SK-MEL-5 (cell line): Measurements from ENCODE around the gene MFN1. TPM values are rescaled to one million over a fixed set of nuclear protein-coding genes. Genes with fewer than 3 reads are reported as not detected.
"Not testable (repeated sequence)": the region's sequence is repeated elsewhere in the genome, so short reads cannot be mapped to it uniquely, and the experiment has no call there.

Experiments used
- DNase-seq: peaks from one replicate; pipeline ENCODE4 v3.0.0-alpha.2; 2016; ENCODE audit warnings: low read depth, low spot score
- in situ Hi-C: cut with HindIII; loops from 2 replicates; pipeline ENCODE4 v1.10.0; 2016; ENCODE audit warnings: low sequenced_read_pairs, high pct_unique_total_duplicates, low pct_unique_long_range_greater_than_20kb
- polyA plus RNA-seq, 2 experiments: library from polyadenylated mRNA; depleted of rRNA; stranded (reverse); fragments of >200 nt; gene quantifications; 2 replicates each; pipeline ENCODE4 v1.2.3, GENCODE V29; 2015
- total RNA-seq: library from RNA; depleted of rRNA; stranded (reverse); fragments of >200 nt; shearing (Covaris generic); gene quantifications from 2 replicates; pipeline ENCODE4 v1.2.3, GENCODE V29; 2014; rRNA removed

The MFN1 gene
- 57.3 and 68.1 TPM in 2 replicates for total RNA-seq
- 28.6 and 41.6 TPM in 2 replicates for polyA plus RNA-seq (2015; cell fraction: cytosol; rRNA removed)
- polyA plus RNA-seq (2015; cell fraction: nucleus; rRNA removed): 139 and 167 TPM in 2 replicates

- DNase-seq: peak; percentile 97
- in situ Hi-C loops: no loop called here
Measured at GRCh38 chr3:179347345-179348194, at the start of gene MFN1. MFN1 (plus strand) TSS chr3:179347709; CDS start chr3:179348852, 1,143 bp downstream.

DNA sequence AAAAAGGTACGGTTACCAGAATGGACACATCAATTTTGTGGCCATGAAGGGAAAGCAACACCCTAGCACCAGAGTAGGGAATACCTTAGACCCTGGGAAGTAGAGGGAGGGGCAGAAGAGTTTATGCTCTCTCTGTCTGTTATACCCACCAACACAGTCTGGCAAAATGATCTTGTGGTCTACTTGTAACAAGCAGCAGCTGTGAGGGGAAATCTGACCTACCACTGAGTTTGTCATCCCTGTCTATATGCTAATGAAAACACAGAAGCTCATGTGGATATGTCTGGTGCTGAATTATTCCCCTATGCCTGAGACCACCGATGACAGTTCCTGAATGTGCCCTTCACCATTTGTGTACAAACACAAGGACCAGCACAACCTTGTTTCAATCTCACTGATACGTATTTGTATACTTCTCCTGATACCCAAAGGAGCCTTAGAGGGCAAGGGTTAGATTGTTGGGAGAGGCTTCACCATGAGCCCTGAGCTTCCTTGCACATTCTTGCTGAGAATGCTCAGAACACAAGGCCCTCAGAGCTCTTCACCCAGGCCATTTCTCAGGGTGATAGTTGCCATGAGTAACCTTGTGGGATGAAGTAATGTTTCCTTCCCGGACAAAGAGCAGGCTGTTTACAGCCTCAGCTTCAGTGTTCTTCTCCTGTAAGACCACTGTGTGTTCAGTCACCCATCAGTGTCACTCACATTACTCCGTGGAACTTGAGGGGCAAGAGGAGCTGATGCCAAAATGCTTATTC lies 49.4 kb upstream of the MFN1 start:
- in situ Hi-C loops: no loop called here
- peak; percentile 45 for DNase-seq

DNA sequence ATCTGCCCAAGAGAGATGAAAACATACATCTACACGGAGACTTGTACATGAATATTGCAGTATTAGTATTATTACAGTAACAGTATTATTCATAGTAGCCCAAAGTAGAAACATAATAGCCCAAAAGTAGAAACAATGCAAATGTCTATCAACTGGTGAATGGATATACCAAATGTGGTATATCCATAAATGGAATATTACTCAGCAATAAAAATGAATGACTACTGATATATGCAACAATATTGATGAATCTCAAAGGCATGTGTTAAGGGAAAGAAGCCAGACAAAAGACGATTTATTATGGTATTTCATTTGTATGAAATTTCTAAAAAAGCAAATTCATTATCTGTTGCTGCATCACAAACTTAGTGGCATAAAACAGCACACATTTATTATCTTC lies 48.2 kb upstream of the MFN1 start:
- DNase-seq: no peak
- in situ Hi-C loops: no loop called here

DNA sequence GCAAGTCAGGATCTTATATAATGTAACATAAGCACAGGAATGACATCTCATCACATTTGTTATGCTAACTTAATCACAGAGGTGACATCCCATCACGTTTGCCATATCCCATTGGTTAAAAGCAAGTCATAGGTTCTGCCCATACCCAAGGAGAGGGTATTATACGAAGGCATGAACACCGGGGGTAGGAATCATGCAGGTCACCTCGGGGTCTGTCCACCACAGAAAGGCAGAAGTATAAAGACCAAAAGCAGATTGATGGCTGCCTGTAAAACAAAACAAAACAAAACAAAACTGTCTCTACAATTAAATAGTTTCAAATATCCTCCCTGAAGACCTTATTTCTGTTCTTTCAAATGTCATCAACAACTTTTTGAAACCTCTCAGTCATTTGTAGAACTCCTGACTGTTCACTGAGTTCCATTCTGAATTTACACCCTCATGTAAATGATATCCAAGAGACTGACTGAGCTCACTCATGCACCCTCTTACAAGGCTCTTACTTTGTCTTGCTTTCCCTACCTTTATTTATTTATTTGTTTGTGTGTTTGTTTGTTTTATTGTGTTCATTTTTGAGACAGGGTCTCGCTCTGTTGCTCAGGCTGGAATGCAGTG lies 47.4 kb upstream of the MFN1 start:
- in situ Hi-C loops: loop anchor here (25.0 kb wide), 1 partner anchor 288 kb away; no protein-coding TSS in a partner anchor

DNA sequence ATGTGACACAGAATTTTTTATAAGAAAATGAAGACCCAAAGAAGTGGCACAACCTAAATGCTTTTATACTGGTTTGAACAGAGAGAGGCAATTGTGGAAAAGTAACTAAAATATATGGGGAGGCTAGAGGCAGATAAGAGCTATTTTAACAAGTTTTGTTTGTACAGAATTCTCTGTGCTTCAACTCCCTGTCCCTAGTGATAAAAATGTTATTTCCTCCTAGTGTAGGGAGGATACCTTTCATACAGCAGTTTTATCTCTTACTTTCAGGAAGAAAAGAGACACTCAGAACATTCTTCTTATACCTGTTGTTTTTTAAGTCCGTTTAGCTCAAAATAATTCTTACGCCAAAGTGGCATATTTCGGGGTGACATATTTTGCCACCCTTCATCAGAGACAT lies 45.9 kb upstream of the MFN1 start:
- in situ Hi-C loops: loop anchor here (25.0 kb wide), 1 partner anchor 289 kb away; no protein-coding TSS in a partner anchor
- no peak for DNase-seq

More for the DNA sequence above, 47.4 kb upstream of the MFN1 start:
- no peak for DNase-seq

DNA sequence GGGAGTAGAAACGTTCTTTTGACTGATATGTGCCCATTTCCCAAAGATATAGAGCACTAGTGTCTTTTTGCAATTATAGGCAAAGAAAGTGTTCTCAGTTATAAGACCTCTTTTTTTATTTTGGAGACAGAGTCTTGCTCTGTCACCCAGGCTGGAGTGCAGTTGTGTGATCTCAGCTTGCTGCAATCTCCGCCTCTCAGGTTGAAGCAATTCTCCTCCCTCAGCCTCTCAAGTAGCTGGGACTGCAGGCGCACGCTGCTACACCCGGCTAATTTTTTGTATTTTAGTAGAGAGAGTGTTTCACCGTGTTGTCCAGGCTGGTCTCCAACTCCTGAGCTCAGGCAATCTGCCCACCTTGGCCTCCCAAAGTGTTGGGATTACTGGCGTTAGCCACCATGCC lies 45.4 kb upstream of the MFN1 start:
- no peak for DNase-seq
- in situ Hi-C loops: loop anchor here (25.0 kb wide), 1 partner anchor 290 kb away; no protein-coding TSS in a partner anchor

- no peak for DNase-seq
- in situ Hi-C loops: loop anchor here (25.0 kb wide), 1 partner anchor 292 kb away; no protein-coding TSS in a partner anchor
Measured at GRCh38 chr3:179304605-179305004, 42.9 kb upstream of the MFN1 start.

DNA sequence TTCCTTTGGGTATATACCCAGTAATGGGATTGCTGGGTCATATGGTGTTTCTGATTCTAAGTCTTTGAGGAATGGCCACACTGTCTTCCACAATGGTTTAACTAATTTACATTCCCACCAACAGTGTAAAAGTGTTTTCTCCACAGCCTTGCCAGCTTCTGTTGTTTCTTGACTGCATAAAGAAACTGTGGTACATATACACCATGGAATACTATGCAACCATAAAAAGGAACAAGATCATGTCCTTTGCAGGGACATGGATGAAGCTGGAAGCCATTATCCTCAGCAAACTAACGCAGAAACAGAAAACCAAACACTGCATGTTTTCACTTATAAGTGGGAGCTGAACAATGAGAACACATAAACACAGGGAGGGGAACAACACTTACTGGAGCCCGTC lies 40.1 kb upstream of the MFN1 start:
- in situ Hi-C loops: loop anchor here (25.0 kb wide), 1 partner anchor 295 kb away; no protein-coding TSS in a partner anchor

DNA sequence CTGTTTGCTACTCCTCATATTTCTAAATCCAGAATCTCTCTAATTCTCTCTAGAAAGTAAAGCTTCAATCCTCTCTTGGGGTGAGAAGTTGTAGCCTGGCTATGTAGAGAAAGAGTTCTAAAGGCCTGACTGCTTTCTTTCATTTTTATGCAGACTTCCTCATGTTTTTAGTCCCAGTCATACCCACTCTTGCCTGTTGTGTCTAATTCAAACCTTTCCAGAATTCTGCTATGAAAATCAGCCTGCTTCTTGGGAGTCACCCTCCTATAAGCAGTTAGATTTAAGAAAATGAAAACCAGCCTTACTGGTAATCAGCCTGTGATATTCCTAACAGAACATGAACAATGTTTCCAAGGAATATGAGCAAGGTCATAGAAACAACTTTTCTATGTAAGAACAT lies 39.5 kb upstream of the MFN1 start:
- in situ Hi-C loops: loop anchor here (25.0 kb wide), 1 partner anchor 296 kb away; no protein-coding TSS in a partner anchor
- DNase-seq: no peak

More for the DNA sequence above, 40.1 kb upstream of the MFN1 start:
- not testable (repeated sequence) for DNase-seq

DNA sequence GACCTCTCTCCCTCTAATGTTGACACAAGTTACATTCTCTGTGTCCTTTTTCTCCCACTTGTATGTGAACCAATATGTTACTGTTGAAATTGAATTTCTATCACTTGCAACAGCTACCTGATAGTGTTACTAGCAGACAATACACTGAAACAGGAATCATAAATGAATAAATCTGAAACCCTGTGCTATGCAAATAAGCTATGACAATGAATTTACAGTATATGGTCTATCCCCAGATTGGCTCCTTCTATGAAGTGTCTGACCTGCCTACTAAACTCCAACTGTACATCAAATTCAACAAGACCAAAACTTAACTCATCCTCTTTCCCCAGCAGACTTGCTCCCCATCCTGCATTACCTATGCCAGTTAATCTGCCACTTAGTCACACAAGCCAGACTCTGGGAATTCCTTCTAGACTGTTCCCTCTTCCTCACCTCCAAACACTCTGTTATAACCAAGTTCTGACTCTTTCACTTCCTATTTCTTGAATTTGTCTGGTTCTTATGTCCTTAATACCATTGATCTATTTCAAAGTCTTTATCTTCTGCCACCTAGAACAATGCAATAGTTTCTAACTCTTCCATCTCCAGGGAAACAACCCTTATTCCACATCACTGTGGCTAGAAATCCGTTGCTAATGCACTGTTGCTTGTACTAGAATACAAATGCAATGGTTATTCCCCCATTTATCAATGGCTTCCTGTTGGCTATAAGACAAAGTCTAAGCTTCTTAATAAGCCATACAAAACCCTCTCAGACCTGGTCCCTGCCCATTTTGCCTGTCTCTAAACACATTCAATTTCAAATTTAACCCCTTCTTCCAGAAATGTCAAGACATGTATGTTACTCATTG lies 38.1 kb upstream of the MFN1 start:
- in situ Hi-C loops: loop anchor here (25.0 kb wide), 1 partner anchor 297 kb away; no protein-coding TSS in a partner anchor
- no peak for DNase-seq

DNA sequence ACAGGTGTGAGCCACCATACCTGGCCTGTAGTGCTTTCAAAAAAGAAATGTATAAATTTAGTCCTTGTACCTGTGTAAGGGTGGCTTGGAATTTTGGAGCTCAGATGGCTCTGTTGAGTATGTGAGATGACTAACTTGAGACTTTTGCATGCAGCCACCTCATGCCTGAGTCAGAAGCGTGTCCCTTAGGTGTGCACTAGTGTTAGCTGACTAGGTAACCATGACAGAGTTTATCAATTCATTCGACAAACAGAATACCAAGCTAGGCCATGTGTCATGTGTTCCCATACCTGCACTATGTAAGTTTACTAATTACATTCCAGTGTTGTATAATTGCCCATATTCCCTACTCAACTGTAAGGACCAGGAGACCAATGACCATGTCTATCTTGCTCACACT lies 28.6 kb upstream of the MFN1 start:
- no peak for DNase-seq
- in situ Hi-C loops: loop anchor here (25.0 kb wide), 1 partner anchor 307 kb away; no protein-coding TSS in a partner anchor

- in situ Hi-C loops: loop anchor here (25.0 kb wide), 1 partner anchor 309 kb away; no protein-coding TSS in a partner anchor
- DNase-seq: peak; percentile 60
Measured at GRCh38 chr3:179321668-179322285, 25.7 kb upstream of the MFN1 start.

DNA sequence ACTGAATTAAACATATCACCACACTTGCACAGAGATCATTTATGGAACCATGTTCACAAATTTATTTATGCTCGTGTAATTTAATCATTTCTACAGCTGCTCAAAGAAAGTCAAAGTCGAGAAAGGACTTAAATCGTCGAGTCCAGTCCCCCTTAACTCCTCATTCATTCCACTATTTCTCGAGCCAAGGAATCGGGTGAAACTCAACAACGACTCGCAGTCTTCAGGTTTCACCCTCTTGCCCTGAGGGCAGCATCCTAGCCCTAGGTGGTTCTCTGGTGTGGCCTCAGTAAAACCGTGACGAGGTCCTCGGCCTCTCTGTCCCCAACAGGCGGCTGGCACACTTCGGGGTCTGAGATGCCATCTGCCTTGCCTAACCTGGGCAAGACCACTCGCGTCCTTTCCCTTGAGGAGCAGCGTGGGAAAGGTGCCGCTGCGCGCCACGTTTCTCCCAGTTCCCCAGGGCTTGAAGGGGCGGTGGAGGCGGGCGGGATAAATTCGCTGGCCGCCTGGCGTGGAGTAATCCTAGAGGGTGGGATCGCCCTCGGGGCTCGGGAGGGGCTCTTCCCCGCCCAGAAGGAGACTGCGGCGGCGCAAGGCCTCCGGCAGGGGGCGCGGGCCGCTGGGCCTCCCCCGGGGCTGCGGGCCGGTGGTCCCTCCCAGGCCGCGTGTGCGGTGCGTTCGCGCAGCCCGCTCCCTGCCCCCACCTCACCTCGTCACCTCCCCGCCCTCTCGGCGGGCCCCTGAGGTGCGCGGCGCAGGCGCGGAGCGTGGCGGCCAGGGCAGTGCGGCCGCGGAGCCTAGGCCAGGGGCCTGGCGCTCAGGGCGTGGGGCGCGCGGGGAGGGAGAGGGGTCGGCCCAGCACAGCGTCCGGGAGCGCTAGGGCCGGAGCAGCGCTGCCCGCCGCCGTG lies 25.0 kb upstream of the MFN1 start, which contains the start of gene ZNF639:
TSS of gene ZNF639 (plus strand) at position 746 of the 911 bp plus-strand sequence. CDS start 5,263 bp downstream, outside the sequence.
- in situ Hi-C loops: loop anchor here (25.0 kb wide), 1 partner anchor 310 kb away; no protein-coding TSS in a partner anchor
- peak; percentile 79 for DNase-seq

DNA sequence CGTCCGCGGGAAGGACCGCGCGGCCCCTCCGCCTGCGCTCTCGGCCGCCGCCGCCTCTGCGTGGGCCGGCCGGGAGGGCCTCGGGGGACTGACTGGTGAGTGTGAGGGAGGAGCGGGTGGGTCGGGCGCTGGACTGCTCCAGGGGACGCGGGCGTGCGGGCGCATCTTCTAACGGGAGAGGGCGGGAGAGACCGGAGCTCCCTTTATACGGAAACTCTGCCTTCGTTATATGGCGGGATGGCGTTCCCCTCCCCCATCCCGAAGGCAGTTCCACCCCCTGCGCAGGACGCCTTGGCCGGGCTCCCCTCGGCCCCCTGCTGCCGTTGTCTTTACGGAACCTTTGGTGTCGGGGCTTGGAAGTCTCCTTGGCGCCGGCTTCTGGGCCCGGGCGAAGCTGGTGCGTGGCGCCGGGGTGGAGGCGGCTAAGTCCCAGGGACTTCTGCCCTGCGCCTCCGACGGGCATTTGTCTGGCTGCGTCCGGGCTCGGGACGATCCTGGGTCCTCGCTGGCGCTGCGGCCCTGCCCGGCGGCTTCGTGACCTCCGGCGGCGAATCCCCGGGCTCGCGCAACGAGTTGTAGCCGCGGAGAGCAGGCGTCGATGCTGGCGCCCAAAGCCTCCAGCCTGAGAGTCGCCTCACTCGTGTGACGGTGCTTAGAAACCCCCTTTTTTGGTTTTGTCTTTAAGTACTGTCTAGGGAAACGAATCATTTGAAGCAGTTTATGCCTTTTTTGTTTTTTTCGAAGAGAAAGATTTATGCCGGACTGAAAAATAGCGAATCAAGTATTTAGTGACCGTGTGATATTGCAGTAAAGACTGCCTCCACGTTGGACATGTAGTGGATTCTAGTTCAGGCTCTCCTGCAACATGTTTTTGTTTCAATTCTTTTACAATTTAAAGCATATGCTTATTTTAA lies 24.1 kb upstream of the MFN1 start:
- peak; percentile 75 for DNase-seq
- in situ Hi-C loops: loop anchor here (25.0 kb wide), 1 partner anchor 311 kb away; no protein-coding TSS in a partner anchor
